ENCODE measurements around the gene IGFBPL1.

IGFBPL1 gene

DNA sequence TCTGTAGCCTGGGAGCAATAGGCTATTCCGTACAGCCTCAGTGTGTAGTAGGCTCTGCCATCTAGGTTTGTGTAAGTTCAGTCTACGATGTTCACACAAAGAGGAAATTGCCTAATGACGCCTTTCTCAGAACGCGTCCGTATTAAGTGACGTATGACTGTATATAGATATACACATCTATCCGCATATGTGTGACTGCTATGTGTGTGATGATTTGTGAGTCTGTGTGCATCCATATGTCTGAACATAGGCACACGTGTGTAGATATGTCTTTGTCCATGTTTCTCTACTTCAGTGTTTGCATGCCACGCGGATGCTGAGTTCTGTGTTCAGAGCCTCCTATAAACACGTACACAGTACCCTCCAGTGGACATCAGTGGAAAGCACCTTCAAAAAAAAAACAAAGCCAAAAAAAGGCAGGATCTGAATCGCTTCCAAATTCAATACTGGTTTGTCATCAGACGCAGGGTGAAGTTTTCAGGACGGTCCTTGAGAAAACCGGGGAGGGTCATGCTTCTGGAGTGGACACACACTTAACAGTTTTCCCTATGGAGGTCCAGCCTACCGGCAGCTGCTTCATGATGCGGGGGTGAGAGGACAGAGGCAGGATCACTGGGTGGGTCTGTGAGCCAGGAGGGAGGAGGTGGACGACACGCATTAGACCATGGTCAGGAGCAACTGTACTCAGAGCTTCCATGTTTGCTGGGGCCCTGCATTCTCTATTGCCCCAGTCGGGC, 61.2 kb downstream of the IGFBPL1 start:
- peak; percentile 63 for DNase-seq (ENCODE audit: extremely low read depth, low read depth)
- TF ChIP-seq, protein P1, sequence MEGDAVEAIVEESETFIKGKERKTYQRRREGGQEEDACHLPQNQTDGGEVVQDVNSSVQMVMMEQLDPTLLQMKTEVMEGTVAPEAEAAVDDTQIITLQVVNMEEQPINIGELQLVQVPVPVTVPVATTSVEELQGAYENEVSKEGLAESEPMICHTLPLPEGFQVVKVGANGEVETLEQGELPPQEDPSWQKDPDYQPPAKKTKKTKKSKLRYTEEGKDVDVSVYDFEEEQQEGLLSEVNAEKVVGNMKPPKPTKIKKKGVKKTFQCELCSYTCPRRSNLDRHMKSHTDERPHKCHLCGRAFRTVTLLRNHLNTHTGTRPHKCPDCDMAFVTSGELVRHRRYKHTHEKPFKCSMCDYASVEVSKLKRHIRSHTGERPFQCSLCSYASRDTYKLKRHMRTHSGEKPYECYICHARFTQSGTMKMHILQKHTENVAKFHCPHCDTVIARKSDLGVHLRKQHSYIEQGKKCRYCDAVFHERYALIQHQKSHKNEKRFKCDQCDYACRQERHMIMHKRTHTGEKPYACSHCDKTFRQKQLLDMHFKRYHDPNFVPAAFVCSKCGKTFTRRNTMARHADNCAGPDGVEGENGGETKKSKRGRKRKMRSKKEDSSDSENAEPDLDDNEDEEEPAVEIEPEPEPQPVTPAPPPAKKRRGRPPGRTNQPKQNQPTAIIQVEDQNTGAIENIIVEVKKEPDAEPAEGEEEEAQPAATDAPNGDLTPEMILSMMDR (IDR thresholded peaks at IDR 0.05; ENCODE audit: low read depth, low read length), result peak; percentile 79

DNA sequence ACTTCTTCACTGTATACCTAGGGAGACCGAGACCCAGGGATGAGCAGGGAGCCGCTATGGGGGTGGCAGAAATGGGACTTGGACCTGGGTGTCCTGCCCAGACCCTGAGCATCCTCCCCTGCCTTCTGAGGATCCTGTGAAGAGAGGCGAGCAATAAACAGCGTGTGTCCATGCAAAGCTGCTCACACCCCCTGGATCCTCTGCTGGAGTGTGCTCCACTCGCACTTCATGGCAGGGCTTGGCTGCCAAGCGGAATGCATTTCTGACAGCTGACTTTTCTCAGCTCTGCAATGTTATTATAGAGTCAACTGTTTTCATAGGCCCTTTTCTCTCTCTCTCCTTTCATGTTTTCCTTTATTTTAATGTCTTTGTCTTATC, 62.8 kb downstream of the IGFBPL1 start:
- DNase-seq (ENCODE audit: extremely low read depth, low read depth), result no peak
- TF ChIP-seq, protein P1 (IDR thresholded peaks at IDR 0.05; ENCODE audit: low read depth, low read length), result no peak

DNA sequence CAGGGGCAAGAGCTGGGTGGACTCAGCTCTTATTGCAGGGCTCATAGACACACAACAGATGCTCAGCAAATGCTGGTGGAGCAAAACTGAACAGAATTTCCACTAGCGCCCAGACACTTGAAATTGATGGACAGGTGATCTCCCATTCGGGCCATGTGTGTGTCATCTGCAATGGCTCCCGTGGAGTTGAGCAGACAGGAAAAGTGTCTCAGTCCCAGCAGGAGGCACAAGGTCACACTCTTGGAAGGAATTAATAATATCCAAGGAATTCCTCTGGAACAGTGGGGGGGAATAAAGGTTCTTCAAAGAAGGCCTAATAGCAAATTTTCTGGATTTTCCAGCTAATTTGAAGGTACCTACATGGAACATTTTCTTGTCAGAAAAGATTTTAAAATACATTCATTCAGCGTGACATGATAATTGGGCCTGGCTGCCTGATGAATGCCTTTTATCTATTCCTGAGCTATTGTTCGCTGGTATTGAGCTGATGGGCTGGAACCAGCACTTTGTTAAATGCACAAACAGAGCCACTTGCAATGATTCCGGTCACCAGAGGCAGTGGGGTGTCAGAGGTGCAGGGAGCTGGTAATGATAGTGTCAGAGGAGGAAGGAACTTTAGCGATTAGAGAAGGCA, 63.3 kb downstream of the IGFBPL1 start:
- DNase-seq (ENCODE audit: extremely low read depth, low read depth), result no peak
- TF ChIP-seq, protein P1 (IDR thresholded peaks at IDR 0.05; ENCODE audit: low read depth, low read length), result no peak

DNA sequence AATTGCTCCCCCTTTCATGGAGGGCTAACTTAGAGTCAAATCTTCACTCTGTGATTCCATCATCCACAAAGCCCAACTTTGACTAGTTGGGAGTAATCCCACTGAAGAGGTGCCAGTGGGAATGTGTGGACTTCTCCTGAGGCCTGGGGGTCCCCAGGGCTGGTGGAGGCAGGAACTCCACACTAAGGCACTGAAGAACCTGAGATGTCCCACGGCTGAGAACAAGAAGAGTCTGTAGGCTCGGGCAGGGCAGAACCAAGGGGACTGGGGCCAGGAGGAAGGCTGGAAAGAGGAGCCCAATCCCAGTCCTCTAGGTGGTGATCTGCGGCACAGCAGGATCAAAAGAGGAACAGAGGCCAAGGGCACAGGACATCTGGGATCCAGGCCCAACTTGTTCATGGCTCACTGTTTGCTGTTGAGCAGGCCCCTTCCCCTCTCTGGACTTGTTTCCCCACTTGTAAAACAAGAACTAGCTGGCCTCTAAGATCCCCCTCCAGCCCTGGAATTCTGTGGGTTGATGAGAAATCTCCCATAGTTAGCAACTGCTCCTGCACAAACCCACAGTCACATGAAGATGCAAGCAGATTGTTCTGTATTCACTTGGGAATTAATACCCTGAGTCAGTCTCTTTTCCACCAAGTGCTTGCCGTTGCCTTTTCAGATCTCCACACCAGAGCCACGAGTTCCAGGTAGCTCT, 64.4 kb downstream of the IGFBPL1 start:
- DNase-seq (ENCODE audit: extremely low read depth, low read depth), result no peak
- TF ChIP-seq, protein P1 (IDR thresholded peaks at IDR 0.05; ENCODE audit: low read depth, low read length), result no peak

DNA sequence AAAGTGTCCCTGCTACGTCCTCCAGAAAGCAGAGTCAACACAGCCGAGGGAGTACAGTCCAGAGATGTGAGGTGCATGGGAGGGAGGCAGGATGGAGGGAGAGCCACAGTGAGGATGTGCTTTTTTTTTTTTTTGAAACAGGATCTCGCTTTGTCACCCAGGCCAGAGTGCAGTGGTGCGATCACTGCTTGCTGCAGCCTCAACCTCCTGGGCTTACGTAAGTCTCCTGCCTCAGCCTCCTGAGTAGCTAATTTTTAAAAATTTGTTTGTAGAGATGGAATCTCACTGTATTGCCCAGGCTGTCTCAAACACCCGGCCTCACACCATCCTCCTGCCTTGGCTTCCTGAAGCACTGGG, 65.0 kb downstream of the IGFBPL1 start:
- DNase-seq (ENCODE audit: extremely low read depth, low read depth), result no peak
- TF ChIP-seq, protein P1 (IDR thresholded peaks at IDR 0.05; ENCODE audit: low read depth, low read length), result no peak

DNA sequence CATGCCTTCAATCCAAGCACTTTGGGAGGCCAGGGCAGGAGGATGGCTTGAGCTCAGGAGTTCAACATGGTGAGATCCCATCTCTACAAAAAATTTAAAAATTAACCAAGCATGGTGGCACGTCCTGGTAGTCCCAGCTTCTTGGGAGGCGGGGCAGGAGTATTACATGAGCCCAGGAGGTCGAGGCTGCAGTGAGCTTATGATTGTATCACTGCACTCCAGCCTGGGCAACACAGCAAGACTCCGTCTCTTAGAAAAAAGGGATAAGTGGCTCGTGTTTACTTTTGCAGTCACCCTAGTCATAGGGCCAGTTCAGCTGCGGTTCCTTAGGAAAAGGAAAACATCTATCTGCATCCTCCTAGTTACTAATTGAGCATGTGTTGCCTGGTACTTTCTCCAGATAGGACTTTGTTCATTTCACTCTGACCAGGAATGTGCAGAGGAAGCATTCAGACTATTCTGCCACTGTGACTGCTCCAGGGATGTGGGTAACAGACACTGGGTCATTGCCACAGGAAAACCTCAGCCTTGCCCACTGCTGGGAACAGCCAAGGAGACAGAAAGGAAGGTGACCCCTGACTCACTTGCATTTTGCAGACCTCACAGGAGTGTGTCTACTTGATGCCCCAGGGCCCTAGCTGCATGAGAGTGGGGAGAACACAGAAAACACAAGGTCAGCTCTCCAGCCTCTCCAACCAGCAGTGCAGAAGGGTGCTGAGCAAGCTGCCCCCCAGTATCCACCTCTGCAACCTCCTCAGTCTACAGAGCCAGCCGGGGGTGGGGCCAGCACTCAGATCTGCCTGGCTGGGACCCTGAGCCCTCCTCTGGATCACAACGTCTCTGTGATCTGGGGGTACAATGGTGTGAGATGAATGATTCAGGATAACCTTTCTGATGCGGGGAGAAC, 65.6 kb downstream of the IGFBPL1 start:
- no peak for DNase-seq (ENCODE audit: extremely low read depth, low read depth)
- TF ChIP-seq, protein P1 (IDR thresholded peaks at IDR 0.05; ENCODE audit: low read depth, low read length), result no peak

Data from AG09319 (cell line).